NCI-H2227 treated with DMSO at 0.1 percent for 48 hours (cell line): ENCODE data around the gene PDE3A.
"Not testable (repeated sequence)": the region's sequence is repeated elsewhere in the genome, so short reads cannot be mapped to it uniquely, and the experiment has no call there.

Source experiments
- DNase-seq: peaks from one replicate; lab custom pipeline; 2025; lab: John Stamatoyannopoulos, UW

Gene PDE3A

DNA sequence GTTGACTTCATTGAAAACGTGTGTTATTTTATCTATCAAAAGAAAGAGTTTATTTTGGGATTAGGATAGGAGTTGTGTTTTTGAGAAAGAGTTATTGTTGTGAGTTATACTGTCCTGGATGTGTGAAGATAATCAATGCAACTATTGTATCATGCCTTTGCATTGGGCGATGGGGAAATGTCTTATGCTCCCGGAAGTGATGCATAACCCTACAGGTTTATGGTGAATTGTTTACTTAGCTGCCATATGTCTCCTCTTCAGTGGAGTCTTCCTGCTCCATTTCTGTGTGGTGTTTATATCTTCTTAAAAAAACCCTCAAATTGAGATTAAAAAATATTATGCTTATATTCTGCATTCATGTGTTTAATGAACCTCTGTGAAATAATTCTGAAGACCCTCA lies 6.5 kb downstream of the PDE3A start:
- DNase-seq = no peak

DNA sequence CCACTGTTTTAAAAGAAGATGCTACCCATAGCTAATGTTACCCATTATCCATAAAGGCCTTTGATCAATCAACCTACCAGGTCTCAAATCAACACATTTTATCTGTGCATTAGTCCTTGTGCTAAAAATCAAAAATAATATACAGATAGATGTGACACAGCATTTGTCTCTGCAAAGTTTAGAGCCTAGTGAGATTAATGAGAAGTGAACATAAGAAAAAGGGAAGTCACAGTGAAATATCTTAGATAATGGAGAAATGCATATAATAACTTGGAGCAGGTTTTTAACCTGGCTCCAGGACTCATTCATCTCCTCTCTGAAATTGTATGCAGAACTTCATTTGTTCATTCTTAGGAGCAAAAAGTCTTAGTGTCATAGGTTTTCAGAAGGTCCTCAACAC lies 7.2 kb downstream of the PDE3A start:
- no peak for DNase-seq

DNA sequence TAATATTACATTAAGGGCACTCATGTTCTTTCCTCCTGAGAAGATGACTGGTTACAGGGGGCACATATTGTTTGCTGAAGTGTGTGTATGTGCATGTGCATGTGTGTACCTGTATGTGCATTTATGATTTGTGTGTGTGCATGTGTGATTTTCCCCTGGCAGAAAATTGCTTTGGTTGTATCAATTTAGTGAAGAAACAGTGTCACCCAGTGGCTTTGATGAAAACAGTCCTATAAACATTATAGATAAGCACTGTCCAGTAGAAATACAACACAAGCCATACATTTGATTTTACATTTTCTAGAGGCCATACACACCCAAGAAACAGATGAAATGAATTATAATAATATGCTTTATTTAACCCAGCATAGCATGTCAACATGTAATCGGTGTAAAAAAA lies 8.6 kb downstream of the PDE3A start:
- DNase-seq = no peak

DNA sequence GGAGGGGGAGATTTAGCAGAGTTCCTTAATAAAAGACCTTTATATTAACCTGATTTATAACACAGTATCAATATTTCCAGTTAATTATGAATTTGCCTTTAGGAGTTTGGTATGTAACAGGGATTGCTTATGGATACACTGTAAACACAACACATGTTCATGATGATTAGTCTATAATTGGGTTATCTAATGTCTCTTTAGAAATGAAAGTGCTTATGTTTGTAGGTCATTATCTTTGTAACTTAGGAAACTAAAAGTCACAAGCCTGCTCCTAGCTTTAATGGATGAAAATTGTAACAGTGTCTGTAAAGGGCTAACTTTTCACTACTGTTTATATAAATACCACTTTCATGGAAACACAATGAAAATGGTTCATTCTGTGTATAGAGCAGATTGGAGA lies 9.4 kb downstream of the PDE3A start:
- DNase-seq = no peak

DNA sequence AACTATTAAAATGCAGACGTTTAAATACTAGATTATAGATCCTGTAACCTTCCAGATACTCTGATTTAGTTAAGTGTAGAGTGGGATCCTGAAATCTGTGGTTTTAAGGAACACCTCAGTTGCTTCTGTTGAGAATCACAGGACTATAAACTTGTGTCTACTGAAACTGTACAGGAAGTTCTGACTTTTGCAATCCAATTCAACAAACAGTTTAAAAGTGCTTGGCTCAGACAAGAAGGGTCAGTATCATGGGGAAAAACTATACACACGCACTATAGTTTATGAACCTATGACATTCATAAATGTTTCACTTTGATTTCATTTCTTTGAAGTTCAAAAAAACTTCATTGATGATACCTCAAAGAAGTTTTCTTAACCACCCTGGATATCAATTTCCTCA lies 13.8 kb downstream of the PDE3A start:
- DNase-seq = no peak

DNA sequence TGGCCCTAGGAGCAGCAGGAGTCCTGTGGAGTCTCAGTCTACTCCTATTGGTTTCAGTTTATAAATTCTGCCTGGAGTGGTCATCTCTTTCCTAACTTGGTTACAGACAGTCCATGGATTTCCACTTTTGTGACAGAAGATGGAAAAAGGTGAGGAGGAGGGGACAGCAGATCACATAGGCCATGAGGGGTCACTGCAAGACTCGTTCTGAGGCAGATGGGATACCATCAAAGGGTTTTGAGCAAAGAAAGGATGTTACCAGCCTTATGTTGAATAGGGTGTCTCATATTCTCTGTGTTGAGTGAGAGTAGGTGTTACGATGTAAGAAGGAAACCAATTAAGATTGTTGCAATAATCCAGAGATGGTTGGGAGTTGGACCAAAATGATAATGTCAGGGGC lies 15.3 kb downstream of the PDE3A start:
- no peak for DNase-seq

DNA sequence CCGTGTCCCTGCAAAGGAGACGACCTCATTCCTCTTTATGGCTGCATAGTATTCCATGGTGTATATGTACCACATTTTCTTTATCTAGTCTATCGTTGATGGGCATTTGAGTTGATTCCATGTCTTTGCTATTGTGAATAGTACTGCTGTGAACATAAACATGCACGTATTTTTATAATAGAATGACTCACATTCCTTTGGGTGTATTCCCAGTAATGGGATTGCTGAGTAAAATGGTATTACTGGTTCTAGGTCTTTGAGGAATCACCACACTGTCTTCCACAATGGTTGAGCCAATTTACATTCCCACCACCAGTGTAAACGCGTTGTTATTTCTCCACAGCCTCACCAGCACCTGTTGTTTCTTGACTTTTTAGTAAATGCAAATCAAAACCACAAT lies 16.5 kb downstream of the PDE3A start:
- not testable (repeated sequence) for DNase-seq

DNA sequence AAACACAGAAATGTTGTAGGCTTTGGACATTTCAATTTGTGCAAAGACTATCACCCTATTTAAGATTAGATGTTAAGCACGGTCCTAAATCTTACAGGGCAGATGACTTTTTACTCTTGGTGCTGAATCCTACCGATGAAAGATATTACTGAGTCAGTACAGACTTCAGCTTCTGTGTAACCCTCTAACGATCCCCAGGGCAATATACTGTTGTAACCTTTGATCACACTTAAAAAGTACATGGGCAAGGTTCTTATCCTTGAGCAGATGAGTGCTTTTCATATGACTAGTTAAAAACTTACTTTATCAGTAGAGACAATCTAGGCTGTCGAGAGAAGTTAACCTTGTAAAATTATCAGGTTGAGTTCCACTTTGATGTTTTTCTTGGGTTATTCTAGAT lies 22.5 kb downstream of the PDE3A start:
- no peak for DNase-seq

DNA sequence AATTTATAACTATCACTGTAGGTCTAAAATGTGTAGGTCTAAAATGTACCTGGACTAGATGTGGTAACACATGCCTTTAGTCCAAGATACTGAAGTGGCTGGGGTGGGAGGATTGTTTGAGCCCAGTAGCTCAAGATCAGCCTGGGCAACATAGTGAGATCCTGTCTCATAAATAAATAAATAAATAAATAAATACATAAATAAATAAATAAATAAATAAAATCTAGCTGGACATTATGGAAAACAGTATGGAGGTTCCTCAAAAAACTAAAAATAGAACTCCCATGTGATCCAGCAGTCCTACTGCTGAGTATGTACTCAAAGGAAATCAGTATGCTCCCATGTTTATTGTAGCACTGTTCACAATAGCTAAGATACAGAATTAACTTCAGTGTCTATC lies 24.0 kb downstream of the PDE3A start:
- no peak for DNase-seq

DNA sequence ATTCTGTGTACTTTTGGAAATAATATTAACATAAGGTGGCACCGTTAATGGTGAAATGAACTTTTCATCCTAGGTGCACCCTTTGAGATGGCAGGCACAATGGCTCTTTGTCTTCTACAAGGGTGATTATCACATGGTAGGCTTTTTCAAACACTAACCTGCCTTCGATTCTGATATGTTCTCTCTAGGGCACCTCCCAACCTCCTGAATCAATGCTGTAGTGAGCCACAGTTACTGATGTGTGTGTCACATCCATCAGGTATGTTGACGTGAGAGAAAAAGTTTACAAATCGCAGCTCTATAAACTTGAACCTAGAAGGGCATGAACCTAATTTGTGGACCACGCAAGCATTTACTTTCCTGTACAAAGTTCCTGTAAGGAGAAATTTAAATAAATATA lies 25.4 kb downstream of the PDE3A start:
- no peak for DNase-seq

DNA sequence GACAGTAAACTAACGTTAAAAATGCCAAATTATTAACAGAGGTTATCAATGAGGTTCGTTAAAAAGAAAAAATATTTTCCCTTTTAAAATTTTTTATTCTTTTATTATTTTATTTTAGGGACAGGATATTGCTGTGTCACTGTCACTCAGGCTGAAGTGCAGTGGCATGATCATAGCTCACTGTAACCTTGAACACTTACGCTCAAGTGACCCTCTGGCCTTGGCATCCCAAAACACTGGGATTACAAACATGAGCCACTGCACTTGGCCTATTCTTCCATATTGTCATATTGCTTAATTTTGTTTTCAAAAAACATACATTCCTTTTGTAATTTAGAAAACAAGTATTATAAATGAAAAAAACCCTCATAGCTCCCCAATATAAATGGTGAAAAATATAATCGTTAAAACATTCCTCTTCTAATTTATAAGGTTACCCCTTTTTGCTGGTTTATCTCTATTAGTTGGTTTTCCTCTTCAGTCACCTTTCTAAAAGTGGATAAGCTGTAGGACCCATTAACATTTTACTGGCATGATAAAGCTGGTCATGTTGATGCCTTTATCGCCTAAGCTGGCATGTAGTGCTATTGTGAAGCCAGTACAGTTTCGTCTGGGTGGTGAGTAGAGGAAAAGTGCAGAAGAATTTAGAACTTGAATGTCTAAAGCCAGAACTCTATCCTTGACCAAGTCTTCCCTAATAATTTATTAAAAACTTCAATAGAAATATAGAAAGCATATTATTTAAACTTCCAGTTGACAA lies 27.6 kb downstream of the PDE3A start:
- DNase-seq = no peak

DNA sequence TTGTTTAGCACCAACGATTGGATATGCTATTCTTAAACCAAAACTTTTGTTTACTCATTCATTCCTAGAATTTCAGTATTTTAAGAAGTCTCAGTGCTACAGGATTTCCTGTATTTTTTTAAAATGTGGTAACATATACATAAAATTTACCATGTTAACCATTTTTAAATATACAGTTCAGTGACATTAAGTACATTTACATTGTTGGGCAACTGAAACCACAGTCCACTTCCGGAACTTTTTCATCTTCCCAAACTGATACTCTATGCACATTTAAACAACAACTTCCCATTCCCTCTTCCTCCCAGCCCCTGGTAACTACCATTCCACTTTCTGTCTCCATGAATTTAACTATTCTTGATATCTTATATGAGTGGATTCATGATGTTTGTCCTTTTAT lies 30.3 kb downstream of the PDE3A start:
- DNase-seq = no peak

DNA sequence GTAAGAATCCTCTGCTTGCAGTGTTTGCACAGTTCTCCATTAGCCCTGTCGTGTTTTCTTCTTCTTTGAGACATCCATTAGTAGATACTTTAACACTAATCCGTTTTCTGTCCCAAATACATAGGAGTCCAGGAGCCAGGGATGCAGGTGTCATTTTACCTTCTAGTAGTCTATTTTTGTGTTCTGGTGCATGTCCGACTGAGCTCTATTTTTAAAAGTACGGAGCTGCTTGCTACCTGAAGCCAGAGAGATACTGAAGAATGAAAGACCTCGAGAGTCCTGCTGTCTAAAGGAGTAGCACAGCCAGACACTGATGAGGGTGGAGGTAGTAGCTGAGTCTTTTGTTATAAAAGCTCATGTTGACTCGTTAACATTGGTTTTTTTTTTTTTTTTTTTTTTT lies 31.7 kb downstream of the PDE3A start:
- DNase-seq = no peak

DNA sequence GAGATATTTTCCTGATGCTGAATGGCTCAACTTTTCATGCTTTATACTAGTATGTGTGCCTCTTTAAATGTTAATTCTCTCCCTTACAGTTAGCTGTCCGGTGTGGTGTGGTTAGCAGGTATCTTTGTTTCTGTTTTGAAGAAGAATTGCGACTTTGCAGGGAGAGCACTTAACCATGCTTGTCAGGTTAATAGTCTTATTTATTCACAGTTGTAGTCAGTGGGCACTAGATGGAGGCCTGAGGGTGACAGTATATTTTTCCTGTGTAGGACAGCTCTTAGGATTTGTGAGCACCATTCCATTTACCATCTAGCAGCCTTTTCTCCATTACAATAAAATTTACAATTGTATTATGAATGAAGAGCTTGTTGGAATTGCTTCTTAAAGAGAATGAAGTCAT lies 34.9 kb downstream of the PDE3A start:
- DNase-seq = no peak

DNA sequence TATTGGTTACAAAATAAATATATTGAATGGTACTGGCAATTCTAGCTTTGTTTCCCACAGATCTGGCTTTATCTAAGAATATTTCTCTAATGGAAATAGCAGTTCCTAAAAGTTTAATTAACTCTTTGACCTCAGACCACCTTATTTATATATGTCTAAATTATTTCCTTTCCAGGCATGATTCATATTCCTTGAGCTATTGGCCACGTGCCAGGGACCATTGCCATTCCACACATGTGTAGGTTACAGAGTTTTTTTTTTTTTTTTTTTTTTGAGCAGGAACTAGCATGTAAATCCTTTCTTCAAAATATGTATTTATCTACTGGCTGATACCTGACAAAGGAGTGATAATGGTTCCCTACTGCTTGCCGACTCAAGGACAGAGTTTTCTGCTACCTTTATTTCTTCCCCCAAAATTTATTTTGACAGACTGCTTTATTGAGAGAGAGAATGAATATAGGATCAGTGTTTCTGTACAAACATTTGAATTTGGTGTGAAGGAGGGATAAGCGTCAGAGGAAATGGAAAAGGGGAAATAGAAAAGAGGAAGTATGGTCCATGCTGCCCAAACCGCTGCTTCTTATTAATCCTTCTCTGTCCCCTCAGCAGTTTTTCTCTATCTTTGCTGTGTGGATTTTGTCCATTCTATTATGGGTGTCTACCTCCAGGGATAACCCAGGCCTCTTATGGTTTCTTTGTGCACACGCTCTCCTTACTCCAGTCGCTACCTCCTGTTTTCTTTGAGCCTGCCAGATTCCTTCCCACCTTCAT lies 36.4 kb downstream of the PDE3A start:
- DNase-seq = no peak

DNA sequence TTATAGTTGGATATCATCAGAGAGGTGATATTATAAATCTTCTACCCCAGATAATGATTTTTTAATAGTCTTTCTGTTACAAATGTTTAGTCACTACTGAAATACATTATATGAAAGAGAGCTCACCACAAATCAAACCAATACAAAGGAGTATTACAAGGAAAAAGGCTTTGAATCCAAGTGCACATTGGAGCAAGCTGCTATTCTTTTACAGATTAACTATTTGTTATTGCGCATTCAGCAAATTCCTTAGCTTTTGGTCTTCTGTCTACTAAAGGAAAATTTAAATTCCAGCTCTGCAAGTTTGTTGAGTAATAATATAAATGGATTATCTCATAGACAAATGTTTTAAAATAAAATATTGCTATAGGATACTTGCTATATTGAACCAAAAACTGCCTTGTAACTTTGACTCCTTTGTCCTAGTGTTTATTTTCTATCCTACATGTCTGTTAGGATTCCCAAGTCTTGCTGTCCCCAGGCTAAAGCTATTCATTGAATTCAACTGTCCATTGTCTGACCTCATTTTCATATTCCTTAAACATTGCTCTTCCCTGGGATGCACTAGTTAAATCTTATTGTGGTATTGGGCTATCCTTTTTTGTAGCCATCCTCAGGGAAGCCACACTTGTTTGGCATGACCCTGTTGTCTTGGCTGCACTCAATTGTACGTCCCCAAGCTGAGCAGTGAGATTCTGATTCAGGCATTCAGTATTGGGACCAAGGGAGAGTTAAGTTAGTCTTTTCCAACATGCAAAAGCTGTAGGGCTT lies 41.5 kb downstream of the PDE3A start:
- DNase-seq = no peak

DNA sequence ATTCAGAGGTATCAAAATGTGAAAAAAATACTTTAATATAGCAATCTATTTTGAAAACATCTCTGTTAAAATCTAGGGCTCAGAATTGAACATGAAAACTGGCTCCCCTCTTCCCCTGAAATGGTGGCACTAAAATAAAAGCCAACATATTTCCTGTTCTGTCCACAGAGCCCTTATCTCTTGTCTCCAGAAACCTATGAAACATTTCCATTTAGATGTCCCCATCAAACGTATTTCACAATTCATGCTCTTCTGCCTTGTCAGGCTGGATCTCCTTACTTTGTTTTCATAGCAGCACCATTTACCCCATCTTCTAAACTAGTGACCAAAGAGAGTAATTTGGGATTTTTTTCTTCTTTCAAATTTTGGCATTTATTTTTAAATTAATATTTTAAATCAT lies 42.4 kb downstream of the PDE3A start:
- no peak for DNase-seq

DNA sequence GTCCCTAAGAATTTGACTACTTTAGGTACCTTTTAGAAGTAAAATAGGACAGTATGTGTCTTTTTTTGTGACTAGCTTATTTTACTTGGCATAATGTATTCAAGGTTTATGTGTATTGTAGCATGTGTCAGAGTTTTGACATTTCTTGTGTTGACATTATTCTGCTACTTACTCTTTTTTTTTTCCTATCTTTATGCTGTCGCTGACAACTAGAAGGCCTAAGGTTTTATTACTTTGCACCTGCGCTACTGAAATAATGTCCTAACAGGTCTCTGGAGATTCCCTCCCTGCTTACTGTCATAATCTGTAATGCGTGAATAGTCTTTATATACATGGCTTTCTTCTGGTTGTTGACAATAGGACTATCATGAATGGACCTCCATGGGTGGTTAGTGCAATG lies 43.0 kb downstream of the PDE3A start:
- no peak for DNase-seq

DNA sequence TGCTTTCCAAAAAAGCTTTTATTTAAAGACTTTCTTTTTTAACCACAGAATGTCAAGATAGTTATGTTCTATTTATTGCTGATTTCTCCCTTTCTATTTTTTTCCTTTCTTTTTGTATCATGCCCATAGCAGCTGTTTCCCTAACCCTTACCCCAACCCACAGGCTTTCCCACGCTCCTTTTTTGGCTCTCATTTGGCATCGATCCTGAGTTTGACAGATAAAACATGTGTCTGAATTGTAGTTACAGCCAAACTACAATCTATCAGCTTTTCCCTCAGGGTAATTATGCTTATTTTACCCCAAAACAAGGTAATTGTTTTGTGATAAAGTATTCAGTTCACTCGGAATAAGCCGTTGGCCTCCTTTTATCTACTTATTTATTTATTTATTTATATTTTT lies 46.7 kb downstream of the PDE3A start:
- no peak for DNase-seq

DNA sequence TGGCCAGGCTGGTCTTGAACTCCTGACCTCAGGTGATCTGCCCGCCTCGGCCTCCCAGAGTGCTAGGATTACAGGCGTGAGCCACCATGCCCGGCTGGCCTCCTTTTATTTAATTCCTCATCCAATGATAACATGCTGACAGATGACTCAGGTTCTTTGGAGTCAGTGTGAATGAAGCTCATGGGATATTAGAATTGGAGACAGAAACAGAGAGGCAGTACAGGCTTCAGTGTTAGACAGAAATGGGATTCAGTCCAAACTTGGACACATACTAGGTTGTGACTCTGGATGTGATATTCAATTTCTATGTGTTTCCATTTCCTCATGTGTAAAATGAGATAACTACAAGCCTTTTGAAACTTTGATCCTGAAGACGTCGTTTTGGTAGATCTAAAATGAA lies 47.3 kb downstream of the PDE3A start:
- no peak for DNase-seq

DNA sequence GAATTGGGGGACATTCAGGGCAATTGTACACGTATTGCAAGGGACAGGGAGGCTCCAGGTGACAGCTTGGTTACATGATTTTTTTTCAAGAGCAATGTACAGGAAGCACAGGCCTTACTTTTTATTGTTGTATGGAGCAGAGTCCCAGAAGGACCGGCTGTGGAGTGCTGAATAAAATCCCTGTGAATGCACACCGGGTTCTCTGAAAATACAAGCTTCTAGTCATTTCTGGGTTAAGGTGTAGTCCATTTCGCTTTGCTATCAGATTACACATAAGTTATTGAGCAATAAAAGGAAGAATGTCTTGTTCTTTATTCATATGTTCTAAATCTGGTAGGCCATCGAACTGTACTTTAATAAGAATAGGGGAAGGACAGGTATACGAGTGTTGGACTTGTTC lies 52.2 kb downstream of the PDE3A start:
- no peak for DNase-seq

DNA sequence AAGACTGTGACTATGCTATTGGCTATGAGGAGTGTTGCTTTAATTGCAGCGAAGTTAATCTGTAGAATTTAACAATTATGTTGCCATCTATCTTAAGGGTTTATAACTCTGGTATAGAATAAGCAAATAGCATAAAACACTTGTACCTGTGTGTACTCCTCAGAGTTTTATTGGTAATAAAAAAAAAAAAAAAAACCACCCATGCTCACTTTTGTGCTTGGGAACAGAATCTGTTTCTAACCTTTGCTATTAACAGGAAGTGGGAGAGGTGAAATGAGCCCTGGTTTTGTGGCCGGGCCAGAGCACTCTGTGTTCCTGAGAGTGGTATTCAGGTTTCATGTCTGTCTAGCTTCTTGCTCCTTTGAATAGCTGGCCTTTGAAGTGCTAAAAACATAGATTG lies 53.1 kb downstream of the PDE3A start:
- DNase-seq = no peak

DNA sequence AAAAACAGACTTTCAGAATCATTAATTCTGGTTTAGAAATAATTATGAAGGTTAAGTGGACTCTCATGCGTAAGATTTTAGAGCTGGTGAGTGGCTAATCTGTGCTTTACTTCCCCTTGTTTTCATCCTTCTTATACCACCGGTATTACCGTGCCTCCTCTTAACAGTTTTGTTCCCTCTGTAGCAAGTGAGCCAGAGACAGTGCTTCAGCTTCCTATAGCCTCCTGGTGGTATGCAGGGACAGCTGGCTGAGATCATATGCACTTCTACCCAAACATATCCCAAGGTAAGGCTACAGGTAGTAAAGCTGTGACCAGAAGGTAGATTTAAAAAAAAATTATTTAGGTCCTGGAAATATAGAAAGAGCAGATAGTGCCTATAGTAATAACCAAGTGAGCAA lies 55.2 kb downstream of the PDE3A start:
- no peak for DNase-seq
